ENCODE data around the gene TBX20.

- TF ChIP-seq POLR2A (IDR thresholded peaks at IDR 0.05) (no peak), CTCF (IDR thresholded peaks at IDR 0.05) (no peak)
Observed at GRCh38 chr7:35253710-35254495, at the start of gene TBX20.
